MV-4-11 (cell line): Measurements from ENCODE around the gene RAD9B.
A peak's percentile ranks its signal among the peaks of the same experiment; 100 is the strongest.
"Not testable (repeated sequence)": the region's sequence is repeated elsewhere in the genome, so short reads cannot be mapped to it uniquely, and the experiment has no call there.

Experiments
- DNase-seq: peaks from one replicate; lab custom pipeline; 2025; lab: John Stamatoyannopoulos, UW

The RAD9B gene

DNA sequence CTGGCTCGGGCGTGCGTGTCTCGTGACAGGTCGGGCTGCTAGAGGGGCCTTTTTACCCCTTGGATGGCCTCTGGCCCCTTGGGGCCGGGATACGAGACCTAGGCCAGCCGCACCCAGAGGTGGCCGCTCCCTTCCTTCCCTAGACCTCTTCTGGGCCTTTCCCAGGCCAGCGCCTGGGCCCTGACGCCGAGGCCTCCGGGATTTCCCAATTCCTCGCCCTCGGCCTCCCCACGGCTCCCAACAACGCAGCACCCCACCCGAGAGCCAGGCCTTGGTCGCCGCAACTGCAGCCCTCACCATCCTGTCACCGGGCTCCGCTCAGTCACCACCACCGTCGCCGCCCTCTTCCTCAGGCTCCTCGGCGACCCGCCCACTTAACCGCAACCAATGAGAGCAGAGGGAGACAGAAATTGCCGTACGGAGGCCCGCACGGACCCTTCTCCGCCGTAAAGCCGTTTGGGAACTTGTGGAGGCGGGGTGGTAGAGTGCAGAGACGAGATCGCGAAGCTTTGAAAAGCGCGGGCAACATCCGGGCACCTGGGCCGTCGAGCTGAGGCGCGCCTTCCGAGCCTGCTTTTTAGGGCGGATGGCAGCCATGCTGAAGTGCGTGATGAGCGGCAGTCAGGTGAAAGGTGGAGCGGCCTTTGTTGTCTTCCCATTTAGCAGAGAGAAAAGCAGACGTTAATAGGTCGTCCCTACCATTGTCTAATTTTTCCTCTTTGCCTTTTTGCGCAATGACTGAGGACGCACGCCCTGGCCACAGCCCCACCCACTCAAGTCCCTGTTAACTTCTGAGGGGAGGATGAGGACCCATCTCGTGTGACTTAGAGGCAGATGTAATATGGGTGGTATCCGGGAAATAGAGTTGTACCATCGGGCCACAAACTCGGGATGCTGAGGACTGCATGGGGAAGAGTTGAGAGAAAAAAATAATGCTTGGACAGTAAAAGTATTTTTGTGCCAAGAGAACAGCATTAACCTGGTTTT lies at the start of gene RAD9B, which contains the start of gene VPS29:
TSS of gene RAD9B (plus strand) at position 580 of the 987 bp plus-strand sequence. CDS start at position 587, 7 bp downstream.
TSS of gene VPS29 (minus strand) at position 360 of the 987 bp plus-strand sequence. CDS start at position 300, 60 bp downstream.
- DNase-seq, result peak; percentile 98

DNA sequence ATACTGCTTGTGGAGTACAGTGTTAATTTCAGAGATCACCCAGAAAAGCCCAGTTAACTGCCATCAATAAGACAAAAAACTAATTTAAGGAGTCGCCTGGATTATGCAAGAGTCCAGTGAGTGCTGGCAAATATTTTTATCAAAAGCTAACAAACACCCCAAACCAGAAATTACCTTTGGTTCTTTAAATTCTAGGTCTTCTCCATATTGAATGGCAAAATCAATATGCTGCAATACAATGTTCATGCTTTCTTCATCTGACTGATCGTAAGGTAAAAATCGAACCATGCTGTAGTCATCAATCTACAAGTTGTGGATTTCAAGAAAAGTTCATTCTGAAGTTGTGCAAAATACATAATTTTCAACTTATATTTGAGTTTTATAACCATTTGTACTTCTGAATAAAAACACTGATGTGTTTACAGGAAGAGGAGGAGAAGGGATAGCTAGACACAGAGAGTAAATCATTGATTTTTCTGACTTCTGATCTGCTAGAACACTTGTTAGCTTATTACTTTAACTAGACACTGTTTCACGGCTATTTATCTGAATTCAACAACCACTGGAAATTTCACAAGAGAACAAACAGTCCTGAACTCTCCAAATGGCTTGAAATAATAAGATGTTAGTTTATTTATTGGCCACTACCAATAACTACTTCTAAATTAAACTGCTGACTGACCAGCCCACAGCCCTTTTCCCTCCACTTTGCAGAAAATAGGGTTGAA lies 48.4 kb upstream of the RAD9B start:
- no peak for DNase-seq

- DNase-seq, result no peak
Observed at GRCh38 chr12:110458756-110459155, 43.4 kb upstream of the RAD9B start.

DNA sequence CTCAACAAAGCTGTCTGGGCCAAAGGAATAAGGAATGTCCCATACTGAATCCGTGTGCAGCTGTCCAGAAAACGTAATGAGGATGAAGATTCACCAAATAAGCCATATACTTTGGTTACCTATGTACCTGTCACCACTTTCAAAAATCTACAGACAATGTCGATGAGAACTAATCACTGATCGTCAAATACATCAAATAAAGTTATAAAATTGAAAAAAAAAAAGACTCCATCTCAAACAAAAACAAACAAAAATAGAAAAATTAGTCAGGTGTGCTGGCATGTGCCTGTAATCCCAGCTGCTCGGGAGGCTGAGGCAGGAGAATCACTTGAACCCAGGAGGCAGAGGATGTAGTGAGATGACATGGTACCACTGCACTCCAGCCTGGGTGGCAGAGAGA lies 40.9 kb upstream of the RAD9B start:
- DNase-seq, result not testable (repeated sequence)

GRCh38 chr12:110465024-110465423 lies 37.1 kb upstream of the RAD9B start:
- no peak for DNase-seq

- DNase-seq, result not testable (repeated sequence)
Observed at GRCh38 chr12:110465765-110466164, 36.4 kb upstream of the RAD9B start.

DNA sequence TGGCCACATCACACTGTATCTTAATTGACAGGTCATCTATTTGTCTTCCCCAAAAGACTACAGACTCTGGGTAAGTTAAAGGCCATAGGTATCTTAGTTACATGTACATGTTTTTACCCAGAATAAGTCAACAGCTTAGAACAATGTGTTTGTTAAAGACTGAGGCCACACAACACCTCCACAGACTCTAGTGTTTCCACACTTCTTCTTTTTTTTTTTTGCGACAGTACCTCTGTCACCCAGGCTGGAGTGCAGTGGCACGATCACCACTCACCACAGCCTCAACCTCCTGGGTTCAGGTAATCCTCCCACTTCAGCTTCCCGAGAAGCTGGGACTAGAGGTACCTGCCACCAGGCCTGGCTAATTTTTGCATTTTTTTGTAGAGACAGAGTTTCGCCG lies 35.3 kb upstream of the RAD9B start:
- peak; percentile 20 for DNase-seq

DNA sequence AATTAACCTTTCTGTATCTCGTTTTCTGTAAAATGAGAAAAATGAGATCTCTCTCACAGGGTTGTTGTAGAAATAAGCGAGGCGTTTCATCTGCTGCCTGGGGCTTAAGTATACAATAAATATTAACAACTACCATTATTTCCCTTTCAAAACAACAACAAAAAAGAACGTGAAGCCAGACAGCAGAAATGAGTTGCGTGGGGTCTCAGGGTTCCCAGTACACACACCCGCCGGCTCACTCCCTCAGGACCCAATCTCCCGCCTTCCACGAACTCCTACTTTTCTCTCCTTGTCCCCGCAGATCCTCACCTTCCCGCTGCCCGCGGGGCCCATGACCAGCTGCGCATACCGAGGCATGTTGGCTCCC lies 34.3 kb upstream of the RAD9B start:
- no peak for DNase-seq

- peak; percentile 97 for DNase-seq
Observed at GRCh38 chr12:110468214-110469048, 33.7 kb upstream of the RAD9B start, which contains the start of the genes FAM216A and GPN3. FAM216A (plus strand) TSS chr12:110468845; CDS start chr12:110468876, 31 bp downstream. GPN3 (minus strand) TSS chr12:110468257; CDS start chr12:110468203, 54 bp downstream.

GRCh38 chr12:110475426-110475825 lies 26.7 kb upstream of the RAD9B start:
- DNase-seq, result no peak

DNA sequence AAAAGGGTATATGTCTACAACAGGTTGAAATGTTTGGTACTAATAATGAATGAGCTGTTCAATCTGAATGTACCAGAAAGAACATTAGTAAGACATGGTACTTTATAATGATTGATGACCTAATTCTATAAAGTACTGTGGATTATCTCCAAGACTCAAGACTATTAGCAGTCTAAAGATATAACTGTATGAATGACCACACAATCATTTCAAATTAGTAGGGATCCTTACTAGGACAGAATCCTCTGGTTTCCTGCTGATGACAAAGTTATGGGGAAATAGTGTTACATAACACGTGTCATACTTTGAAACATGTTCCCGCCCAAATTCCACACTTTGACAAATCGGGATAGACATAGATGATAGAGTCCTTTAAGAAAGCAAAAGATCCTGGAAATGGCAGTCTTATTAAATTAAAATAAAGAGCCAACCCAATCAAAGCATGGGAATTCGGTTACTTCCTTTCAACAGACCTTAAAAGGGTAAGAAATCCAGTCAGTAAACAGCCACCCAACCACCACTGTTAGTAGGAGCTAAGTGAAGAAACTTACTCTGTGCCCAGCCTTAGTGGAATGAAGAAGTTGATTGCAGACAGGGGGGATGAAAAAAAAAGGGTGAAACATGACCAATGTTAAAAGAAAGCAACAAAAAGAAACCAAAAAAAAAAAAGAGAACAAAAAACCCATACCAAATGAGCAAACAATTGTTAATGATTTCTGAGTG lies 3.0 kb upstream of the RAD9B start:
- DNase-seq, result peak; percentile 83

- DNase-seq, result peak; percentile 77
Observed at GRCh38 chr12:110501399-110501751, 756 bp upstream of the RAD9B start.

DNA sequence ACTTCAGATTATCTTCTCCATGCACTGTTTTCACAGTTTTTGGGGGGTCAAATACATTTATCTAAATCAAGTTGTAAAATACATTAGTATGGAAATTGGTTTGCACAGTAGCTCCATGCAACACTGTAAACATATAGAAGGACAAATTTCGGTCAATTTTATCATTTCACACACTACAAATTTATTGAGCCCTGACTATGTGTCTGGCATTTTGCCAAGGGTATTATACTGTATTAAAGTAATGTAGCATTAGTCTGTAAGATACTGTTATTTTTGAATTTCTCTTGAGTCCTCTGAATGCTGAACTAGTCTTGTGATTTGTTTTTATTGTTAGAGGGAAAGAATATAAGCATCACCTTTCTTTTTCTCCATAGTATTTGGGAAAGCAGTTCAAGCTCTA lies 1.3 kb downstream of the RAD9B start:
- DNase-seq, result no peak

- DNase-seq, result no peak
Observed at GRCh38 chr12:110505332-110505731, 3.2 kb downstream of the RAD9B start.

DNA sequence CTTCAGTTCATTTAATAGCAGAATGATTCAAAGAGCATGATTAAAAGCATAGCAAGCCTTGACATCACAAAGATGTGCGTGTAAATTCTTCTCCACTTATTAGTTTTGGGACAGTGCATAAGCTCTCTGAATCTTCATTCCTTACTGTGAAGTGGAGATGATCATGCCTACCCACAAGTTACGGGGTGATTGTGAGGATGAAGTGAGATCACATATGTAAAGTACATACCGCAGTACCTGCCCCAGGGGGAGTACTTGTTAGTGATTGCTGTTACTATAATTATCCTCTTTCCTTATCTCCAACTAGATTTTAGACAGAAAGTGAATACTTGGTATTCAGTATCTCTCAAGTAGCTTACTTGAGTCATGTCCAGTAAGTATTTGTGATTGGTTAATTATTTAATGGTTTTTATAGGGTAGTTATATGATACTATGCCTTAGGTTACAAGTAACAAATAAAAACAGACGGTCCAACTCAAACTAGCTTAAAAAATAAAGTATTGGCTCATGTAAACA lies 6.0 kb downstream of the RAD9B start:
- no peak for DNase-seq

DNA sequence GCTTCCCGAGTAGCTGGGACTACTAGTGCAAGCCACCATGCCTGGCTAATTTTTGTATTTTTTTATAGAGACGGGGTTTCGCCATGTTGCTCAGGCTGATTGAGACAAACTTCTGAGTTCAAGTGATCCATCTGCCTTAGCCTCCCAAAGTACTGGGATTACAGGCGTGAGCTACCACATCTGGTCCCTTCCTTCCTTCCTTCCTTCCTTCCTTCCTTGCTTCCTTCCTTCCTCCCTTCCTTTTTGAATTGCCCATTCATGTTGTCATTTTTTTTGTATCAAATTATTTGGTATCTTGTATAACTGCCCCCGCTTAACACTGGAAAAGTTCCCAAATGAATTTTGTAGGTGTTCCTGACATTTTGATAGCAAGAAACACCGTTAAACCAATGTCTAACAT lies 11.7 kb downstream of the RAD9B start:
- DNase-seq, result no peak

- DNase-seq, result no peak
Observed at GRCh38 chr12:110514363-110514762, 12.2 kb downstream of the RAD9B start.

DNA sequence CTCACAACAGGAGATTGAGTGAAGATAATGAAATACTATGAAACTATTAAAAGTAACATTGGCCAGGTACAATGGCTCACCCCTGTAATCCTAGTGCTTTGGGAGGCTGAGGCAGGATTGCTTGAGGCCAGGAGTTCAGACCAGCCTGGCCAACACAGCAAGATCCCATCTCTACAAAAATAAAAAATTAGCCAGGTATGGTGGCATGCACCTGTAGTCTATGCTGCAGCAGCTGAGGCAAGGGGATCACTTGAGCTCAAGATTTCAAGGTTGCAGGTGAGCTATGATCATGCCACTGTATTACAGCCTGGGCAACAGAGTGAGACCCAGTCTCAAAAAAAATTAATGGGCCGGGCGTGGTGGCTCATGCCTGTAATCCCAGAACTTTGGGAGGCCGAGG lies 14.9 kb downstream of the RAD9B start:
- no peak for DNase-seq

- DNase-seq, result not testable (repeated sequence)
Observed at GRCh38 chr12:110518014-110518413, 15.9 kb downstream of the RAD9B start.

DNA sequence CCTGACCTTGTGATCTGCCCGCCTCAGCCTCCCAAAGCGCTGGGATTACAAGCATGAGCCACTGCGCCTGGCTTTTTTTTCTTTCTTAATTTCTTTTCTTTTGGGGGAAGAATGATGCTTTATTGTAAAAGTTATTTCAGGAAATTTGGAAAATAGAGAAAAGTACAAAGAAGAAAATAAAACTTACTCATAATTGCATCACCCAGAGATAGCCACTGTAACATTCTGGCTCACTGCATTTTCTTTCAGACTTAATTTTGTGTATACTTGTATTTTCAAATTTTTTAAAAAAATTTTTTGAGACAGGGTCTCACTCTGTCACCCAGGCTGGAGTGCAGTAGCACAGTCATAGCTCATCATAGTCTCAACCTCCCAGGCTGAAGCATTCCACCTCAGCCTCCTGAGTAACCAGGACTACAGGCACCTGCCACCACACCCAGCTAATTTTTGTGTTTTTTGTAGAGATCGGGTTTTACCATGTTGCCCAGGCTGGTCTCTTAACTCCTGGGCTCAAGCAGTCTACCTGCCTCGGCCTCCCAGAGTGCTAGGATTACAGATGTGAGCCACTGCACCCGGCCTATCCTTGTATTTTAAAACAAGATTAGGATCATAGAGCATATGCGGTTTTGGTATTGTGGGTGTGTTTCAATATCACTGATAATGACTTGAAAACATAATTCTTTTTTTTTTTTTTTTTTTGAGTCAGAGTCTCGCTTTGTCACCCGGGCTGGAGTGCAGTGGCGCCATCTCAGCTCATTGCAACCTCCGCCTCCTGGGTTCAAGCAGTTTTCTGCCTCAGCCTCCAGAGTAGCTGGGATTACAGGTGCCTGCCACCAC lies 19.0 kb downstream of the RAD9B start:
- not testable (repeated sequence) for DNase-seq
